Activated CD8-positive, alpha-beta memory T cell treated with anti-CD3 and anti-CD28 coated beads for 48 hours (primary cell): Measurements from ENCODE around the gene FMNL2.
A peak's percentile ranks its signal among the peaks of the same experiment; 100 is the strongest.
"Not testable (repeated sequence)": the region's sequence is repeated elsewhere in the genome, so short reads cannot be mapped to it uniquely, and the experiment has no call there.

ENCODE experiments used
- DNase-seq, 3 experiments: peaks; one replicate each; pipeline ENCODE4 v3.0.0-alpha.2; 2020; ENCODE audit warnings: low read depth in 2 of 3, low spot score in 2 of 3

FMNL2 gene

GRCh38 chr2:152335016-152335725 is at the start of gene FMNL2:
FMNL2 (plus strand) TSS chr2:152335174.
- DNase-seq, result peak in 2 of 3 experiments; percentile 10 to 12

GRCh38 chr2:152292991-152293390 is 42.0 kb upstream of the FMNL2 start:
- no peak for DNase-seq

GRCh38 chr2:152297715-152298114 is 37.3 kb upstream of the FMNL2 start:
- no peak for DNase-seq

GRCh38 chr2:152298754-152299153 is 36.2 kb upstream of the FMNL2 start:
- no peak for DNase-seq

DNA sequence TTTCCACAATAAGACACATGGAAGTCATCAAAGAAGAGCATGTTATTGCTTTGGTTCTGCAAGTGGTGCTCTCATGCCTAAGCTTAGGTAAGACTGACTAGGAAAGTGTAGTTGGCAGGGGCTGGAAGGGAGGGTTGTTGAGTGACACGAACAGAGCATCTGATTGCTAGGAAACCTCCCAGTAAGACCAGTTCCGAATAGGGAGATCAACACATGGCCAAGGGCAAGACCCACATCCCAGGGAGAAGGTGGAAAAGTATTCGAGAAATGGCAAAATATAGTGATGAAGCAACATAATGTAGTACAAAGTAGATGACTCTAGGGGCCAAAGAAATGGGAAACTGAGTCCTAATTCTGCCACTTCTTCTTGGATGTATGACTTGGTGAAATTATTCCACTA is 33.8 kb upstream of the FMNL2 start:
- DNase-seq, result no peak

- no peak for DNase-seq
Observed at GRCh38 chr2:152303951-152304350, 31.0 kb upstream of the FMNL2 start.

DNA sequence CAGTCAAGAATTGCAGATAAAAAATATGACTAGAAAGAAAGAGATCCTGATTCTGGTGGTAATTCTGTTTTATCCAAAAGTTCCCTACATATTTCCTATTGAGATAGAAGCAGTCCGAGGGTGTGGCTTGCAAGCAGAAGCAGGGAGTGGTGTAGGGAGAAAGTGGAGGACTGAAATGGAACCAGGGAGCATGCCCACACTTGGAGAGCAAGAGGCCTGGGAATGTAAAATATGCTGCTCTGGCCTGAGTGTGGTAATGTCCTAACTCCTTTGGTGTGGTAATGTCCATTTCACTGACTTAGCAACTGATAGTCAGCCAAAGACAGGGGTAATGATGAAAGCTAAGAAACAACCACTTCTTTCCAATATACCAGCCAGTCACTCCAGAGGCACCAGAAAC is 30.1 kb upstream of the FMNL2 start:
- DNase-seq, result no peak

GRCh38 chr2:152307863-152308262 is 27.1 kb upstream of the FMNL2 start:
- no peak for DNase-seq

DNA sequence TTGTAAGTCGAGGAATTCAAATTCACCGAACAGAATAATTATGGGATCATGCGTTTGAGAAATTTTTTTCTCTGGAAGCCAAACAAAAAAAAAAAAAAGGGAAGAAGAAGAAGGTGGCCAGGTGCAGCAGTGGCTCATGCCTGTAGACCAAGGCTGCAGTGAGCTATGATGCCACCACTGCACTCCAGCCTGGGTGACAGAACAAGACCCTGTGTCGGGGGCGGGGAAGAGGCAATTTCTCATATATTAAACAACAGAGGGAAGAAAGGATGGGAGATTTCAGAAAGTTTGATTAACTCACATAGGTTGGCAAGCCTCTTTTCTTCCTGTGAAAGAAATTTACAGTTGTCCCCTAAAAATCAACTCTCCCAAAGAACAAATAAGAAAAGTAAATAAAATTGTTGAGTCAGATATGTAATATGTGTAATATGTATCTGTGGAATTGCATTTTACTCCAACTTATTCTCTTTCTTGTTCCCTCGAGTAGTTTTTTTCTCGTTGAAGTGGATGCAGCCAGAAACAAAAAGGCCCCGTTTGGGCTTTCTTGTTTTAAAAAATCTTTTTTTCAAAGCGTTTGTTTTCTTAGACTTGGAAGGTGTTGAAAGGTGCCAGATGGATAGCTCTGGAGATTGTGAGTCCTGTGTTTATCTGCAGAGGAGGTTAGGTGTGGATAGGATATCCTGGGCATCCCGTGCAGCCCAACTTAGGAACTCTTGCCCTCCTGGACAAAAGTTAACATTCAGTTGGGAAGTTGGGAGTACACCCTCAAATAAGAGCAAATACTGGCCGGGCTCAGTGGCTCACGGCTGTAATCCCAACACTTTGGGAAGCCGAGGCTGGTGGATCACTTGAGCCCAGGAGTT is 25.4 kb upstream of the FMNL2 start:
- DNase-seq, result no peak

DNA sequence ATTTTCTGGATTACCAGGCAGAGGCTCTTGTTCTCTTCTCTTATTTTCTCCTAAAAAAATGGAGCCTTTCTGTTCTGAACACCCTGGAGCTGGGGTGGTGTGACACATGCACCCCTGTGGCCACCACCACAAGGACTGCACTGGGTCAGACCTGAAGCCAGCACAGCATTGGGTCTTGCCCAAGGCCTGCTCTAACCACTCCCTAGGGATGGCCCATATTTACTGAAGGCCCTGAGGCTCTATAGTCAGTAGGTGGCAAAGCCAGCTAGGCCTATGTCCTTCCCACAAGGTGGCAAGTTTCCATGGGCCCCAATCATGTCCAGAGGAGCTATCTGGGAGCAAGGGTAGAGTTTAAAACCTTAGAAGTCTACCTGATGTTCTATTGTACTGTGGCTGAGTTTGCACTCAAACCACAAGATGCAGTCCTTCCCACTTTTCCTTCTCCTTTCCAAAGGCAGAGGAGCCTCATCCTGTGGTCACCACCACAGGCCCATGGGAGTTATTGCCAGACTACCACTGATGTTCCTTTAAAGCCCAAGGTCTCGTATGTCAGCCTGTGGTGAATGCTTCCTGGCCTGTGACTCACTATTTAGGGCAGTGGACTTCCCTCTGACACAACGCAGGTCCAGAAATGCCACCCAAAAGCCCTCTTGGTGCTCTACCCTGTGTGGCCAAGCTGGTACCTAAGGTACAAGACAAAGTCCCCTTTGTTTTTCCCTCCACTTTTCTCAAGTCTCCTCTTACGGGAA is 15.0 kb upstream of the FMNL2 start:
- no peak for DNase-seq

- DNase-seq, result no peak
Observed at GRCh38 chr2:152320814-152321213, 14.2 kb upstream of the FMNL2 start.

GRCh38 chr2:152322222-152322621 is 12.8 kb upstream of the FMNL2 start:
- no peak for DNase-seq

DNA sequence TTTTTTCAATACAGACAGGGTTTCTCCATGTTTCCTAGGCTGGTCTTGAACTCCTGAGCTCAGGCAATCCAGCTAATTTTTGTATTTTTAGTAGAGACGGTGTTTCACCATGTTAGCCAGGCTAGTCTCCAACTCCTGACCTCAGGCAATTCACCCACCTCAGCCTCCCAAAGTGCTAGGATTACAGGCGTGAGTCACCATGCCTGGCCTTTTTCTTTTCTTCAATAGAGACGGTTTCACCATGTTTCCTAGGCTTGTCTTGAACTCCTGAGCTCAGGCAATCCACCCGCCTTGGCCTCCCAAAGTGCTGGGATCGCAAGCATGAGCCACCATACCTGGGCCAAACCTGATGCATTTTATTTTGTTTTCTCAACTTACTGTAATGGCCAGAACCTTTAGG is 9.8 kb upstream of the FMNL2 start:
- DNase-seq, result not testable (repeated sequence)

GRCh38 chr2:152326710-152327109 is 8.3 kb upstream of the FMNL2 start:
- DNase-seq, result no peak

- DNase-seq, result no peak
Observed at GRCh38 chr2:152328013-152328412, 7.0 kb upstream of the FMNL2 start.

DNA sequence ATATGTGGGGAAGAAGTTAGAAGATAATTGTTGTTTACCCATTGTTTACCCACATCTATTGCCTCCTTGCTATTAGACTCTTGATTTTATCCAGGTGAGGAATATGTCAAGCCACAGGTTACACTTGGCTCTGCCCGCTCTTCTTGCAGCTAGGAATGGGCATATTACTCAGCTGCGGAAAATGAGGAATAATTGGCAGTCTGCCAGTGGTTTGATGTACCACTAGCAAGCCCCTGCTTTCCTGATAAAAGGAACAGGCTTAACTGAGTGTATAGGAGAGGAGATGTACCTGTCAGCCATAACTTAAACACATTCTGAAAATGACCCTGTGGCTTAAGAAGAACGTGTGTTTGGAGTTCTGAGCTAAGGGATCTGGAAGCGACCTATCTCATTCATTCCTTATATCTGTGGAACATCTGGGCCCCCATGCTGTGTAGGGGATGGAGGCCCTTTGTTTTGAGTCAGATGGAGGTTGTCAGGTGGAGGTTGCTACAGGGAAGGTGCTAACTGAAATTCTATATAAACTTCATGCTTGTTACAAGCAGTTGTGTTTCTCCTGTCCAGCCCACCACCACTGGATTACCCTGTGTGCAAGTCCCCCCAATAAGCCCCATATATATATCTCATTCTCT is 4.6 kb upstream of the FMNL2 start:
- DNase-seq, result no peak

GRCh38 chr2:152334701-152335015 is 316 bp upstream of the FMNL2 start:
- no peak for DNase-seq

- DNase-seq, result no peak
Observed at GRCh38 chr2:152335726-152336118, 748 bp downstream of the FMNL2 start.

GRCh38 chr2:152336119-152336853 is 1.3 kb downstream of the FMNL2 start:
- peak in 1 of 3 experiments; percentile 5 for DNase-seq

GRCh38 chr2:152336854-152337510 is 2.0 kb downstream of the FMNL2 start:
- no peak for DNase-seq
